ENCODE data around the gene TMEM89. TPM values are rescaled to one million over a fixed set of nuclear protein-coding genes. Genes with fewer than 3 reads are reported as not detected.
A peak's percentile ranks its signal among the peaks of the same experiment; 100 is the strongest.

TMEM89 gene
- total and polyA plus RNA-seq, 2 of the 13 experiments (the other 11 are each of a cell fraction or from before 2014, with no cell fraction given): 0.31 to 0.59 TPM

DNA sequence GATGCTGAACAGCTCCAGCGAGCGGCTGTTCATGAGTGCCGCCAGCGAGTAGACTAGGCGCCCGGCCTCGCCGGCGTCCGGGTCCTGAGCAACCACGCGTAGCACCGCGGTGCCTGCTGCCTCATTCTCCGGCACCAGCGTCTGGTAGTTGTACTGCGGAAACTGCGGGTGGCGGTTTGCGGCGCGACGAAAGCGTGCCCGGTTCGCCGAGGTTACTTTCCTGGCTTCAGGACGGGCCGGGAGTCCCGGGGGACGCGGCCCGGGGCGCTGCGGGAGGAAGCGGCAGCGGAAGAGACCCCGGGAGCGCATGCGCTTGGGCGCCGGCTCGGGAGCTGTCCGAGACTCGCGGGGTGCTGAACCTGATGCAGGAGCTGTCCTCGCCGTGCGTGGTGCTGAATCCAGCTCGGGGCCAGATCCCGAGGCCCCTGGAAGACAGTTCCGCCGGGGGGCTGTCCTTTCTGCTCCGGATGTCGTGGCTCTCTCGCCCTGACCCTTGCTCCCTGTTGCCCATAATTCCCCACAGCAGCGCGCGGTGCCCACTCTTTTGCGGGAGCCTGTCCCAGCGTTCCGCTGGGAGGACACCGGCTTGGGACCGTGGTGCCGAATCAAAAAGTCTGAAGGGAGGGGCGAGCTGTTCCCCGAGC is 40.1 kb upstream of the TMEM89 start (continued):
- TF ChIP-seq FOSL1 (CRISPR knock-in tag; IDR thresholded peaks at IDR 0.05; ENCODE audit: borderline replicate concordance) (peak; percentile 97), ZNF160 (CRISPR knock-in tag; IDR thresholded peaks at IDR 0.05) (peak; percentile 100), PLRG1 (conservative IDR thresholded peaks at IDR 0.05) (no peak), ZNF253 (CRISPR knock-in tag; IDR thresholded peaks at IDR 0.05; ENCODE audit: borderline replicate concordance) (peak; percentile 100), DR1 (CRISPR knock-in tag; IDR thresholded peaks at IDR 0.05) (peak; percentile 95), TRIM24 (CRISPR knock-in tag; IDR thresholded peaks at IDR 0.05) (no peak), JUND (CRISPR knock-in tag; IDR thresholded peaks at IDR 0.05) (peak; percentile 95), ZNF143 (CRISPR knock-in tag; IDR thresholded peaks at IDR 0.05) (peak; percentile 81), HOXA7 (CRISPR knock-in tag; IDR thresholded peaks at IDR 0.05) (peak; percentile 100)
- TF ChIP-seq, protein P1, sequence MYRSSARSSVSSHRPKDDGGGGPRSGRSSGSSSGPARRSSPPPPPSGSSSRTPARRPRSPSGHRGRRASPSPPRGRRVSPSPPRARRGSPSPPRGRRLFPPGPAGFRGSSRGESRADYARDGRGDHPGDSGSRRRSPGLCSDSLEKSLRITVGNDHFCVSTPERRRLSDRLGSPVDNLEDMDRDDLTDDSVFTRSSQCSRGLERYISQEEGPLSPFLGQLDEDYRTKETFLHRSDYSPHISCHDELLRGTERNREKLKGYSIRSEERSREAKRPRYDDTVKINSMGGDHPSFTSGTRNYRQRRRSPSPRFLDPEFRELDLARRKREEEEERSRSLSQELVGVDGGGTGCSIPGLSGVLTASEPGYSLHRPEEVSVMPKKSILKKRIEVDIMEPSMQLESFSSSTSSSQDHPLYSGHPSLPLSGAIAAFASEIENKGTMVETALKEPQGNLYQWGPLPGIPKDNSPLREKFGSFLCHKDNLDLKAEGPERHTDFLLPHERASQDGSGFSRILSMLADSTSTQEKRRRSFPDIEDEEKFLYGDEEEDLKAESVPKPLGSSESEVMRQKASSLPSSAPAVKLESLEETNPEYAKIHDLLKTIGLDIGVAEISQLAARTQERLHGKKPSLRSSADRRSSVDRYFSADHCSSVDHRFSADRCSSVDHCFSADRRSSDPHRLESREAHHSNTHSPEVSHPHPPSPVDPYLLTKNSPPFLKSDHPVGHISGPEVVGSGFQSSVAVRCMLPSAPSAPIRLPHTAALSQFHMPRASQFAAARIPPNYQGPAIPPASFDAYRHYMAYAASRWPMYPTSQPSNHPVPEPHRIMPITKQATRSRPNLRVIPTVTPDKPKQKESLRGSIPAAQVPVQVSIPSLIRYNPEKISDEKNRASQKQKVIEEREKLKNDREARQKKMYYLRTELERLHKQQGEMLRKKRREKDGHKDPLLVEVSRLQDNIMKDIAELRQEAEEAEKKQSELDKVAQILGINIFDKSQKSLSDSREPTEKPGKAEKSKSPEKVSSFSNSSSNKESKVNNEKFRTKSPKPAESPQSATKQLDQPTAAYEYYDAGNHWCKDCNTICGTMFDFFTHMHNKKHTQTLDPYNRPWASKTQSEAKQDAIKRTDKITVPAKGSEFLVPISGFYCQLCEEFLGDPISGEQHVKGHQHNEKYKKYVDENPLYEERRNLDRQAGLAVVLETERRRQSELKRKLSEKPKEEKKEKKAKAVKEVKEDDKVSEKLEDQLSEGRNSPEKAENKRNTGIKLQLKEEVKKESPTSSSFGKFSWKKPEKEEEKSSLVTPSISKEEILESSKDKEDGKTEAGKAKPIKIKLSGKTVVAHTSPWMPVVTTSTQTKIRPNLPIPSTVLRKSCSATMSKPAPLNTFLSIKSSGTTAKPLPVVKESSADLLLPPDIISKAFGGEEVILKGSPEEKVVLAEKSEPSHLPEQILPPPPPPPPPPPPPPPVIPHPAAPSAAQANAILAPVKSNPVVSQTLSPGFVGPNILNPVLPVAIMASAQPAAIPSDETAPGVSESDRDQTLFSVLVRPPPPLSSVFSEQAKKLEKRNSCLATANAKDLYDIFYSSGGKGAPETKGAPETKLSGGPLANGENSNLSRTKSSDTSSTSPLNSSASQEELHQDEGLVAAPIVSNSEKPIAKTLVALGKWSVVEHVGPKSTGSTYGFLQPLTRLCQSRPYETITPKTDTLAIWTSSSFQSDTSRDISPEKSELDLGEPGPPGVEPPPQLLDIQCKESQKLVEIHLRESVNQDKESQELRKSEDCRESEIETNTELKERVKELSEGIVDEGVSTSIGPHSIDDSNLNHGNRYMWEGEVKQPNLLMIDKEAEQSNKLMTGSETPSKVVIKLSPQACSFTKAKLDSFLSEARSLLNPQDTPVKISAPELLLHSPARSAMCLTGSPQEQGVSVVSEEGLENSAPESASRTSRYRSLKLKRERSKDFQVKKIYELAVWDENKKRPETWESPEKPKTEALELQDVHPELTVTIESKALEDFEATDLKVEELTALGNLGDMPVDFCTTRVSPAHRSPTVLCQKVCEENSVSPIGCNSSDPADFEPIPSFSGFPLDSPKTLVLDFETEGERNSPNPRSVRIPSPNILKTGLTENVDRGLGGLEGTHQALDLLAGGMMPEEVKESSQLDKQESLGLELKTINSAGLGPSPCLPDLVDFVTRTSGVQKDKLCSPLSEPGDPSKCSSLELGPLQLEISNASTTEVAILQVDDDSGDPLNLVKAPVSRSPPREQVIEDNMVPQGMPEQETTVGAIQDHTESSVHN (CRISPR knock-in tag; IDR thresholded peaks at IDR 0.05): peak; percentile 100
- TF ChIP-seq, protein P2, sequence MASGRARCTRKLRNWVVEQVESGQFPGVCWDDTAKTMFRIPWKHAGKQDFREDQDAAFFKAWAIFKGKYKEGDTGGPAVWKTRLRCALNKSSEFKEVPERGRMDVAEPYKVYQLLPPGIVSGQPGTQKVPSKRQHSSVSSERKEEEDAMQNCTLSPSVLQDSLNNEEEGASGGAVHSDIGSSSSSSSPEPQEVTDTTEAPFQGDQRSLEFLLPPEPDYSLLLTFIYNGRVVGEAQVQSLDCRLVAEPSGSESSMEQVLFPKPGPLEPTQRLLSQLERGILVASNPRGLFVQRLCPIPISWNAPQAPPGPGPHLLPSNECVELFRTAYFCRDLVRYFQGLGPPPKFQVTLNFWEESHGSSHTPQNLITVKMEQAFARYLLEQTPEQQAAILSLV (CRISPR knock-in tag; IDR thresholded peaks at IDR 0.05; ENCODE audit: borderline replicate concordance): peak; percentile 100
- TF ChIP-seq, protein P3, sequence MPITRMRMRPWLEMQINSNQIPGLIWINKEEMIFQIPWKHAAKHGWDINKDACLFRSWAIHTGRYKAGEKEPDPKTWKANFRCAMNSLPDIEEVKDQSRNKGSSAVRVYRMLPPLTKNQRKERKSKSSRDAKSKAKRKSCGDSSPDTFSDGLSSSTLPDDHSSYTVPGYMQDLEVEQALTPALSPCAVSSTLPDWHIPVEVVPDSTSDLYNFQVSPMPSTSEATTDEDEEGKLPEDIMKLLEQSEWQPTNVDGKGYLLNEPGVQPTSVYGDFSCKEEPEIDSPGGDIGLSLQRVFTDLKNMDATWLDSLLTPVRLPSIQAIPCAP (CRISPR knock-in tag; IDR thresholded peaks at IDR 0.05; ENCODE audit: low read depth): peak; percentile 99
- TF ChIP-seq, protein P4, sequence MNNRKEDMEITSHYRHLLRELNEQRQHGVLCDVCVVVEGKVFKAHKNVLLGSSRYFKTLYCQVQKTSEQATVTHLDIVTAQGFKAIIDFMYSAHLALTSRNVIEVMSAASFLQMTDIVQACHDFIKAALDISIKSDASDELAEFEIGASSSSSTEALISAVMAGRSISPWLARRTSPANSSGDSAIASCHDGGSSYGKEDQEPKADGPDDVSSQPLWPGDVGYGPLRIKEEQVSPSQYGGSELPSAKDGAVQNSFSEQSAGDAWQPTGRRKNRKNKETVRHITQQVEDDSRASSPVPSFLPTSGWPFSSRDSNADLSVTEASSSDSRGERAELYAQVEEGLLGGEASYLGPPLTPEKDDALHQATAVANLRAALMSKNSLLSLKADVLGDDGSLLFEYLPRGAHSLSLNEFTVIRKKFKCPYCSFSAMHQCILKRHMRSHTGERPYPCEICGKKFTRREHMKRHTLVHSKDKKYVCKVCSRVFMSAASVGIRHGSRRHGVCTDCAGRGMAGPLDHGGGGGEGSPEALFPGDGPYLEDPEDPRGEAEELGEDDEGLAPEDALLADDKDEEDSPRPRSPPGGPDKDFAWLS (CRISPR knock-in tag; IDR thresholded peaks at IDR 0.05; ENCODE audit: borderline replicate concordance): peak; percentile 94; the same call in 1 of the 2 replicates
- TF ChIP-seq, protein P5, sequence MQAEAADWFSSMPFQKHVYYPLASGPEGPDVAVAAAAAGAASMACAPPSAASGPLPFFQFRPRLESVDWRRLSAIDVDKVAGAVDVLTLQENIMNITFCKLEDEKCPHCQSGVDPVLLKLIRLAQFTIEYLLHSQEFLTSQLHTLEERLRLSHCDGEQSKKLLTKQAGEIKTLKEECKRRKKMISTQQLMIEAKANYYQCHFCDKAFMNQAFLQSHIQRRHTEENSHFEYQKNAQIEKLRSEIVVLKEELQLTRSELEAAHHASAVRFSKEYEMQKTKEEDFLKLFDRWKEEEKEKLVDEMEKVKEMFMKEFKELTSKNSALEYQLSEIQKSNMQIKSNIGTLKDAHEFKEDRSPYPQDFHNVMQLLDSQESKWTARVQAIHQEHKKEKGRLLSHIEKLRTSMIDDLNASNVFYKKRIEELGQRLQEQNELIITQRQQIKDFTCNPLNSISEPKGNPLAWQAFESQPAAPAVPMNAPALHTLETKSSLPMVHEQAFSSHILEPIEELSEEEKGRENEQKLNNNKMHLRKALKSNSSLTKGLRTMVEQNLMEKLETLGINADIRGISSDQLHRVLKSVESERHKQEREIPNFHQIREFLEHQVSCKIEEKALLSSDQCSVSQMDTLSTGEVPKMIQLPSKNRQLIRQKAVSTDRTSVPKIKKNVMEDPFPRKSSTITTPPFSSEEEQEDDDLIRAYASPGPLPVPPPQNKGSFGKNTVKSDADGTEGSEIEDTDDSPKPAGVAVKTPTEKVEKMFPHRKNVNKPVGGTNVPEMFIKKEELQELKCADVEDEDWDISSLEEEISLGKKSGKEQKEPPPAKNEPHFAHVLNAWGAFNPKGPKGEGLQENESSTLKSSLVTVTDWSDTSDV (CRISPR knock-in tag; IDR thresholded peaks at IDR 0.05): peak; percentile 100
